Stimulated activated CD8-positive, alpha-beta memory T cell treated with anti-CD3 and anti-CD28 coated beads, Interleukin-7, amount 100 ng/mL, for 48 hours (primary cell): ENCODE measurements around the gene ATAD3A.
"Not testable (repeated sequence)": the region's sequence is repeated elsewhere in the genome, so short reads cannot be mapped to it uniquely, and the experiment has no call there.

Experiments used
- DNase-seq, 2 donors: peaks; one replicate each; pipeline ENCODE4 v3.0.0-alpha.2; 2020; ENCODE audit warnings: low read depth in 1 of 2; ENCODE audit errors: extremely low read depth in 1 of 2

The ATAD3A gene

GRCh38 chr1:1521331-1521730 lies 9.4 kb downstream of the ATAD3A start:
- no peak for DNase-seq

- not testable (repeated sequence) for DNase-seq
These were observed 10.6 kb downstream of the ATAD3A start for GRCh38 chr1:1522536-1522935.

GRCh38 chr1:1523226-1523625 lies 11.3 kb downstream of the ATAD3A start:
- not testable (repeated sequence) for DNase-seq

DNA sequence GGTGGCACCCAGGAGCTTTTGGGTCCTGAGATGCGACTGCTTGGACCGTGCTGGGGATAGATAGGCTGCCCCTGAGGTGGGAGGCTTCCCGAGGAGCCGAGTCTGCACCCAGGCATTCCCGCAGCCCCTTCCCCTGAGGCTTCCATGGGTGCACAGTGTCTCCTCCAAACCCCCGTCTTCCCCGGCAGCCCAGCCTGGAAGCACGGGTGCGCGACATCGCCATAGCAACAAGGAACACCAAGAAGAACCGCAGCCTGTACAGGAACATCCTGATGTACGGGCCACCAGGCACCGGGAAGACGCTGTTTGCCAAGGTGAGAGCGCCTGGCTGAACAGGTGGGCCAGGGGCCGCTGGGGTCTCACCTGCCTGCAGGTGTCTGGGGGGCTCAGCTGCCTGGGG lies 11.7 kb downstream of the ATAD3A start:
- DNase-seq = not testable (repeated sequence)

GRCh38 chr1:1524750-1525383 lies 12.9 kb downstream of the ATAD3A start:
- not testable (repeated sequence) for DNase-seq

DNA sequence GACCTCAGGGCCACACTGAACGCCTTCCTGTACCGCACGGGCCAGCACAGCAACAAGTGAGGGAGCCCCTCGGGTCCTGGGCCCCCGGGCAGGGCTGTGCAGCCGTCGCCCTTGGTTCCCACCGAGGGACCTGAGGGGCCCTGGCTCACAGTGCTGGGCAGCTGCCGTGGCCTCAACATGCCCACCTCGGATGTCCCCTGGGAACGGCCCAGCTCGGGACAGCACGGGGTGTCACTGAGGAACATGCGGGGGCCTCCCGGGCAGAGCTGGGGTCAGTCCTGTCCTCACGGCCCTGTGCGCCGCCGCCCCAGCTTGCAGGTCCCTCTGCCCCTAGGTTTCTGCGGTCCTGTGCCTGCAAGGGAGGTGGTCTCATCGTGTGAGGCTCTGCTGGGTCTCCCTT lies 14.5 kb downstream of the ATAD3A start:
- not testable (repeated sequence) for DNase-seq

DNA sequence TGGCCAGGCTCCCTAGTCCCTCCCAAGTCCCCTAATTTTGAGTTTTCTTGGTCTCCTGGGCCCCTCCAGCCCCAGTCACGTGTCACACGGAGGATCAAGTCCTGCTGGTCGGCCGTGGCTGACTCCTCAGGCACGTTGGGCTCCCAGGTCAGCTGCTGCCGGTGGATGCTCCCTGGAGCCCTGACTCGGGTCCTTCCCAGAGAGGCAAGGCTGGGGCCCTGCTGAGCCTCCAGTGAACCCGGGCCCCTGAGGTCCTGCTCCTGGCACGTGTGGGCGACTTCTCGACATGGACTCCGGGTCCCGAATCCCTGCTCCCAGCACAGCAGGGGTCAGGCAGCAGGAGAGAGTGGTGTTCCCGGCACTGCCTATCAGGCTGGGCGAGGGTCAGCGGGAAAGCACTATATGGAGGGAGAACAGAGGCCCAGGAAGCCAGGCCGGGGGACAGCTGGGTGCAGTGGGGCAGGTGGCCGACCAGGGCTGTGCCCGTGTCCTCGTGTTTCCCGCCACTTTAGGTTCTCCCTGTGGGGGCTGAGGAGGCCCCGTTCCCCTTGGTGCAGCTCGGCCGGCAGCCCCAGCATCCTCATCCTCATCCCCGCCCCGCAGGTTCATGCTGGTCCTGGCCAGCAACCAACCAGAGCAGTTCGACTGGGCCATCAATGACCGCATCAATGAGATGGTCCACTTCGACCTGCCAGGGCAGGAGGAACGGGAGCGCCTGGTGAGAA lies 15.3 kb downstream of the ATAD3A start:
- no peak for DNase-seq

DNA sequence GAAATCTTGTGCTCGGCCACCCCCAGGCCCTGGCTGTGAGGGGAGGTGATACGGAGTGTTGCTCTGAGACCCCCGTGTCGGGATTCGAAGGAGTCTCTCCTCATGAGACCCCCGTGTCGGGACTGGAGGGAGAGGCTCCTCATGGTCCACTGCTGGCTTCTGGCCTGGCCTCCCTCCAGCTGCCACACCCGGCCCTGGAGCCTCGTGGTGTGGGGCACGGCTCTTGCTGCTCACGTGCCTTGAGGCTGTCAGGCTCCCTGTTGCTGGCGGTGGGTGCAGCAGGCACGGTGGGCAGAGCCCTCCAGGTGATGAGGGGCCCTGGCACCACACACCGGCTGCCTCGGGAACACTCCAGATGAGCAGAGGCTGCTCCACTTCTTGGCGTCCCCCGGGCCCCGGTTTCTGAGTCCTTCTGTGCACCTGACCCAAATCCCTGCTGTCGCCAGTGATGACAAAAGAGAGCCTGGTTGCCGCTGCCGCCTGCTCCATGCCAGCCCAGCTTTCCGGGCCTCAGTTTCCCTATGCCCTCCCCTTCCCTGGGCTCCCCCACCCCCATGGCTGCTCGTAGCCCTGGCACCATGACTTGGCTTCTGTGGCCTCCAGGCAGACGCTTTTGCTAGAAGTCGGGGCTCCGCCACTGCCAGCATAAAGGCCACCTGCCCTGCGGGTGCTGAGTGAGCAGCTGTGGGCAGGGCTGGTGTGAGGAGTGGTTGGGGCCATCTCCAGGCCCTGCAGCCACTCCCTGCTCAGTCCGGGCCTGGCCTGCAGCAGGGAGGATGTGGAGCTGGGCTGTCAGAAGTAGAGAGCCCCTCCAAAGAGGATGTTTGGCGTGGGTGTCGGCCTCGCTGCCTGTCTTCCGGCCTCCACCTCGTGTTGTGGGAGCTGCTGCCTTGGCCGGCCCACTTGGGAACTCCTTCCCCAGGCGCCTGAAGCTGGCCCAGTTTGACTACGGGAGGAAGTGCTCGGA lies 16.6 kb downstream of the ATAD3A start:
- no peak for DNase-seq

DNA sequence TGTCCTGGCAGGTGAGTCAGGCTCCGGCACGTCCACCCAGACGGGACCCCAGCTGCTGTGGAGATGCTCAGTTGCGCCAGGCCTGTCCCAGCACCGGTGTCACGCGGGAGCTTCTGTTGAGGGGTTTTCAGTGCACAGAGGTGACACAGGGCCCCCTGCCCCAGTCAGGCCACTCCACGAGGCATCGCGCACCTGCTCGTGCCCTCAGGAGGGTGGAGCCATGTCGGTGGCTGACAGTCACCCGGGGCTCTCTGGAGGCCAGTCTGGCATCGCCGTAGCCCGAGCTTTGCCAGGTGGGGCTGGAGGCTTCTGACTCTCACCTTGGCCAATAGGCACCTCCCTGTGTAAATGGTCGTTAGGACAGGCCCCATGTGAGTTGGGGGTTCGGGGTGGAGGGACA lies 17.4 kb downstream of the ATAD3A start:
- DNase-seq = no peak

GRCh38 chr1:1529936-1530335 lies 18.0 kb downstream of the ATAD3A start:
- DNase-seq = no peak

DNA sequence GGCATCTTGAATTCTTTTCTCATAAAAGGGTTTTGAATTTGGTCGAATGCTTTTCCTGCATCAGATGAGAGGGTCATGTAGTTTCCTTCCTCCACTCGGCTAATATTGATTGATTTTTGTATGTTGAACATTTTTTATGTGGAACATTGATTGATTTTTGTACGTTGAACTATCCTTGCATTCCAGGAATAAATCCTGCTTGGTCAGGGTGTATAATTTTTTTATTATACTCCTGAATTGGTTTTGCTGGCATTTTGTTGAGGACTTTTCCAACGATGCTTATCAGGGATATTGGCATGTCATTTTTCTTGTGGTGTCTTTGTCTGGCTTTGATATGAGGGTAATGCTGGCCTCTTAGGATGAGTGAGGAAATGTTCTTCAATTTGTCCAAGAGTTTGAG lies 20.0 kb downstream of the ATAD3A start:
- no peak for DNase-seq

DNA sequence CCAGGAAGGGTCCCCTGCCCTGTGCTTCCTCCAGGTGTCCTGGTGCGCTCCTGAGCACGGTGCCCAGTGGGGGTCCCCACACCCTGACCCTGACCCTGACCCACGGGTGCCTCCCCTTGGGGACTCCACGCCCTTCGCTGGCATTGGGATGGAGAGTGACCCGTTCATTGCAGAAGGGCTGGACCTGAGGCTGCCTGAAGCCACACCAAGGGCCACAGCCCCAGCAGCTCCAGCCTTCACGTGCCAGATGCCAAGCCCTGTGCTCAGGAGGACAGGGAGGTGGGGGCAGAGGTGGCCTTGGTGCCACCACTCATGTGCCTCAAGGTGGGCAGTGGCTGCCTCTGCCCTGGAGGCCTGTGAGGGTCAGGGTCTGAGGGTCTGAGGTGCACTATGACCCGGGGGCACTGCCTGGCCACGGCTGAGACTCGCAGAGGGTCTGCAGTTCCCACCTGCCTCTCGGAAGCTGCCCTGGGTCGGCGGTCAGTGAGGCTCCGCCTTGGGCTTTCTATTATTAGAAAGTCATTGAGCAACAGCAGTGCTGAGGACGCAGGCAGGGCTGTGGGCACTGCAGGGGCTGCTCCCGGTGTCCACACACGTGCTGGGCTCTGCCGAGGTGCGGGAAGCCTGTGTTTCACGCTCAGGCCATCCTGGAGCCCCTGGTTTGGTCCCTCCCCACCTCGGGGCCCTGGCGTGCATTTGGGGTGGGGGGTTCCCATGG lies 21.4 kb downstream of the ATAD3A start:
- DNase-seq = not testable (repeated sequence)

DNA sequence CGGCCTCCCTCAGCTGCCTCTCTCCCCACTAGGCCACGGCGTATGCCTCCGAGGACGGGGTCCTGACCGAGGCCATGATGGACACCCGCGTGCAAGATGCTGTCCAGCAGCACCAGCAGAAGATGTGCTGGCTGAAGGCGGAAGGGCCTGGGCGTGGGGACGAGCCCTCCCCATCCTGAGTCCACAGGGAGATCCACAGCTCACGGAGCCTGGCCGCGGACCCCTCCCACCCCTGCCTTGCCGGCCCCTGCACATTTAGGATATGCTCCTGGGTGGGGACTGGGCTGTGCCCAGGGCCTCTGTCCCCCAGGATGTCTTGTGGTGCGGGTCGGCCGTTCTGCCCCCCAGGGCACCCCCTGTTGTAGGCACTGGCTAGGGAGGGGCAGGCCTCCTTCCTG lies 21.9 kb downstream of the ATAD3A start:
- DNase-seq = not testable (repeated sequence)

GRCh38 chr1:1534401-1535154 lies 22.6 kb downstream of the ATAD3A start:
- no peak for DNase-seq

DNA sequence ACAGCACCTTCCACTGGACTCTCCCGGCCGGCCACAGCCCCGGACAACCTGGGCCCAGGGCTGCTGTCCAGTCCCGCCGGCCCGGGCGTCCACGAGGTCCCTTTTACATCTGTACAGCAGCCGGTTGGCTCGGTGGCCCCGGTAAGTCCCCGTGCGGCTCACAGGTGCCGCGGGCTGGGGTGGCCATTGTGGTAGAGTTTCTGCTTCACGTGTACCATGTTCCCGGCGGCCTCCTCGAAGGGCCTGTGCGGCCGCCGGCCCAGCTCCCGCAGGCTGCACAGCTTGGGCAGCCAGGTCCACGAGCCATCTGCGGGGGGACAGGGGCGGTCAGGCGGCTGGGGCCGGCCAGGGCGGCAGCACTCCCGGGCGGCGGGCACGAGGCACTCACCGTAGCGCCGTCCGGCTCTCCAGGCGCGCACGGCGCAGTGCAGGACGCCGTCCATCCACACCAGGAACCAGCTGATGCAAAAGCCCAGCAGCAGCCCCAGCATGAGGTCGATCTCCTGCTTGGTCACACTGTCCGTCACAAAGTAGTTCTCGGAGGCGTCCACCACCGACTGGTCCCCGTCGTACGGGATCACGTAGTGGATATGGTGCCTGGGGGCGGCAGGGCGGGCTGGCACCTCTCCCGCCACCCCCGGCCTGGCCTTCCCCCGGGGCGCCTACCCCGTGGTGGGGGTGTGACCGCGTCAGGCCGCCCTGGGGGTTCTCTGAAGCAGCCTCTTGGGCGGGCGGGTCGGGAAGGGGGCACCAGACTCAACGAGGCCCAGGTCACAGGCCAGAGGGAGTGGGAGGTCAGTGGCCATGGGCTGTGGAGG lies 23.4 kb downstream of the ATAD3A start:
- DNase-seq = no peak

- no peak for DNase-seq
These were observed 24.3 kb downstream of the ATAD3A start for GRCh38 chr1:1536019-1536937.

- DNase-seq = no peak
These were observed 25.1 kb downstream of the ATAD3A start for GRCh38 chr1:1536938-1537546.
